ENCODE measurements around the gene MSI2. TPM values are rescaled to one million over a fixed set of nuclear protein-coding genes. Genes with fewer than 3 reads are reported as not detected.

Gene MSI2
- total RNA-seq, 1 experiment from 2014 or later, result 47.9 TPM

- no peak for DNase-seq (ENCODE audit: low spot score)
Observed at GRCh38 chr17:57391857-57392471, 135.6 kb downstream of the MSI2 start.

- DNase-seq (ENCODE audit: low spot score), result no peak
Observed at GRCh38 chr17:57393368-57393767, 137.0 kb downstream of the MSI2 start.

- DNase-seq (ENCODE audit: low spot score), result no peak
Observed at GRCh38 chr17:57394375-57394774, 138.1 kb downstream of the MSI2 start.

- DNase-seq (ENCODE audit: low spot score), result no peak
Observed at GRCh38 chr17:57395721-57396321, 139.5 kb downstream of the MSI2 start.

GRCh38 chr17:57396511-57396921 lies 140.2 kb downstream of the MSI2 start:
- no peak for DNase-seq (ENCODE audit: low spot score)

GRCh38 chr17:57397402-57397801 lies 141.1 kb downstream of the MSI2 start:
- no peak for DNase-seq (ENCODE audit: low spot score)

- no peak for DNase-seq (ENCODE audit: low spot score)
Observed at GRCh38 chr17:57399690-57400089, 143.4 kb downstream of the MSI2 start.

- peak; percentile 48 for DNase-seq (ENCODE audit: low spot score)
Observed at GRCh38 chr17:57400648-57401047, 144.3 kb downstream of the MSI2 start.

GRCh38 chr17:57401556-57402488 lies 145.5 kb downstream of the MSI2 start:
- DNase-seq (ENCODE audit: low spot score), result no peak

GRCh38 chr17:57402681-57403180 lies 146.4 kb downstream of the MSI2 start:
- DNase-seq (ENCODE audit: low spot score), result no peak

- no peak for DNase-seq (ENCODE audit: low spot score)
Observed at GRCh38 chr17:57403236-57403635, 146.9 kb downstream of the MSI2 start.

GRCh38 chr17:57404073-57404472 lies 147.8 kb downstream of the MSI2 start:
- DNase-seq (ENCODE audit: low spot score), result no peak

- DNase-seq (ENCODE audit: low spot score), result no peak
Observed at GRCh38 chr17:57404795-57405490, 148.6 kb downstream of the MSI2 start.

- DNase-seq (ENCODE audit: low spot score), result no peak
Observed at GRCh38 chr17:57405491-57406072, 149.3 kb downstream of the MSI2 start.

- peak; percentile 23 for DNase-seq (ENCODE audit: low spot score)
Observed at GRCh38 chr17:57406131-57406980, 150.0 kb downstream of the MSI2 start.

GRCh38 chr17:57406981-57407286 lies 150.6 kb downstream of the MSI2 start:
- DNase-seq (ENCODE audit: low spot score), result no peak

GRCh38 chr17:57407287-57408070 lies 151.2 kb downstream of the MSI2 start:
- DNase-seq (ENCODE audit: low spot score), result no peak

GRCh38 chr17:57408071-57408811 lies 151.9 kb downstream of the MSI2 start:
- no peak for DNase-seq (ENCODE audit: low spot score)

GRCh38 chr17:57410169-57410568 lies 153.8 kb downstream of the MSI2 start:
- DNase-seq (ENCODE audit: low spot score), result no peak
